H4 (cell line): ENCODE results near the gene PABPC3. TPM values are rescaled to one million over a fixed set of nuclear protein-coding genes. Genes with fewer than 3 reads are reported as not detected.
A peak's percentile ranks its signal among the peaks of the same experiment; 100 is the strongest.

Experiments used
- DNase-seq: peaks from one replicate; pipeline ENCODE4 v3.0.0-alpha.2; 2015; ENCODE audit warnings: low spot score
- total RNA-seq: library from RNA; depleted of rRNA; stranded (reverse); fragments of >200 nt; shearing (Covaris generic); gene quantifications from 2 replicates; pipeline ENCODE4 v1.2.3, GENCODE V29; 2014; rRNA removed

The PABPC3 gene
- total RNA-seq, 1 experiment from 2014 or later = 0.04 TPM

GRCh38 chr13:25111585-25111956 lies 15.6 kb downstream of the PABPC3 start:
- DNase-seq = no peak

- no peak for DNase-seq
Observed at GRCh38 chr13:25112695-25113255, 16.8 kb downstream of the PABPC3 start.

- peak; percentile 61 for DNase-seq
Observed at GRCh38 chr13:25114220-25114619, 18.3 kb downstream of the PABPC3 start.

- no peak for DNase-seq
Observed at GRCh38 chr13:25116044-25116443, 20.1 kb downstream of the PABPC3 start.

- no peak for DNase-seq
Observed at GRCh38 chr13:25117312-25117711, 21.4 kb downstream of the PABPC3 start.

GRCh38 chr13:25118378-25118905 lies 22.5 kb downstream of the PABPC3 start:
- no peak for DNase-seq

- DNase-seq = no peak
Observed at GRCh38 chr13:25130944-25131343, 35.0 kb downstream of the PABPC3 start.

GRCh38 chr13:25131881-25132420 lies 36.0 kb downstream of the PABPC3 start:
- no peak for DNase-seq

GRCh38 chr13:25132751-25133390 lies 36.9 kb downstream of the PABPC3 start:
- DNase-seq = no peak

- DNase-seq = no peak
Observed at GRCh38 chr13:25135896-25136295, 40.0 kb downstream of the PABPC3 start.

GRCh38 chr13:25136880-25137787 lies 41.2 kb downstream of the PABPC3 start:
- DNase-seq = no peak

- no peak for DNase-seq
Observed at GRCh38 chr13:25137788-25138115, 41.8 kb downstream of the PABPC3 start.

GRCh38 chr13:25141042-25141441 lies 45.1 kb downstream of the PABPC3 start:
- DNase-seq = no peak

- DNase-seq = no peak
Observed at GRCh38 chr13:25143706-25144105, 47.8 kb downstream of the PABPC3 start.

GRCh38 chr13:25147638-25148401 lies 51.9 kb downstream of the PABPC3 start:
- no peak for DNase-seq

GRCh38 chr13:25148402-25148771 lies 52.5 kb downstream of the PABPC3 start:
- no peak for DNase-seq

Other genes with a start within 250 kb of the PABPC3 start
- not detected in 2 replicates for gene AMER2, start 76.2 kb downstream of the PABPC3 start, total RNA-seq
- 13.8 and 15.0 TPM in 2 replicates for gene MTMR6, start 191.4 kb downstream of the PABPC3 start, total RNA-seq
- 32.7 and 35.2 TPM in 2 replicates for gene NUP58, start 205.5 kb downstream of the PABPC3 start, total RNA-seq